ENCODE results near the gene AMBRA1. TPM values are rescaled to one million over a fixed set of nuclear protein-coding genes. Genes with fewer than 3 reads are reported as not detected.

The AMBRA1 gene
- polyA plus RNA-seq, 1 of the 3 experiments (the other 2 are of a cell fraction): 10.4 TPM

- Histone ChIP-seq H3K9me2 (no peaks in the 10 kb centered on the region), H3K27ac (ENCODE audit: low read depth in 2 of 2, low read length in 1 of 2) (no peak overlapping the region), H3K9me3 (no peaks in the 10 kb centered on the region), H3K4me2 (no peak overlapping the region), H3K4me1 (ENCODE audit: control insufficient read depth in 1 of 2, insufficient read depth in 2 of 2, low read depth in 1 of 2, low read length in 1 of 2) (peaks cover 6 to 32% of the 10 kb centered on the region in 2 experiments; a peak in 2 of 4 replicates), H3K4me3 (ENCODE audit: low read depth in 2 of 2, low read length in 1 of 2) (no peak overlapping the region), H3K79me2 (ENCODE audit: insufficient read depth) (no peaks in the 10 kb centered on the region; the same call in 1 of the 2 replicates), H2AFZ (ENCODE audit: low read depth) (no peak overlapping the region), H3K9ac (no peak overlapping the region), H3F3A (replicated peaks; ENCODE audit: insufficient read depth) (peaks cover 11% of the 10 kb centered on the region), H4K20me1 (ENCODE audit: insufficient read depth) (0 out of 2 replicates have a peak, but pooled peaks cover 8% of the 10 kb centered on the region), H3K36me3 (replicated peaks in 1 of 2; ENCODE audit: control insufficient read depth in 1 of 2, insufficient read depth in 2 of 2, low read length in 1 of 2) (peaks cover 0 to 8% of the 10 kb centered on the region in 2 experiments), H3K27me3 (ENCODE audit: insufficient read depth) (peaks cover 15% of the 10 kb centered on the region)
- CTCF ChIA-PET: interaction anchor here (0.7 to 7.6 kb wide), 14 partner anchors 14 to 231 kb away, joined by 3 to 204 read pairs (median 20); partner anchors contain the start of genes ATG13 and DGKZ
- DNase-seq: no peak
- 76% methylated on average over 5 of the region's 5 CpGs for WGBS (ENCODE audit: low lambda C conversion rate)
- POLR2A ChIA-PET: no interaction called here
- no peak for TF ChIP-seq TCF12 (IDR thresholded peaks at IDR 0.05)
Observed at GRCh38 chr11:46387456-46387855, 206.4 kb downstream of the AMBRA1 start.

- H3K9ac ChIP-seq: no peak overlapping the region
- 72% methylated on average over 3 of the region's 4 CpGs for WGBS (ENCODE audit: low lambda C conversion rate)
- peaks cover 0 to 8% of the 10 kb centered on the region in 2 experiments for H3K36me3 ChIP-seq (replicated peaks in 1 of 2; ENCODE audit: control insufficient read depth in 1 of 2, insufficient read depth in 2 of 2, low read length in 1 of 2)
- H3K4me2 ChIP-seq: no peak overlapping the region
- H3K4me1 ChIP-seq (ENCODE audit: control insufficient read depth in 1 of 2, insufficient read depth in 2 of 2, low read depth in 1 of 2, low read length in 1 of 2): peaks cover 6 to 30% of the 10 kb centered on the region in 2 experiments; a peak in 2 of 4 replicates
- no peak overlapping the region for H3K4me3 ChIP-seq (ENCODE audit: low read depth in 2 of 2, low read length in 1 of 2)
- no peak for DNase-seq
- CTCF ChIA-PET: interaction anchor here (1.0 to 7.6 kb wide), 6 partner anchors 19 to 162 kb away, joined by 5 to 204 read pairs (median 51); partner anchors contain the start of gene DGKZ
- H3F3A ChIP-seq (replicated peaks; ENCODE audit: insufficient read depth): peaks cover 11% of the 10 kb centered on the region
- TF ChIP-seq MXI1 (IDR thresholded peaks at IDR 0.05; ENCODE audit: low read depth, low read length): no peak
- no peak for TF ChIP-seq FOSL2 (IDR thresholded peaks at IDR 0.05; ENCODE audit: borderline replicate concordance, low read depth)
- TF ChIP-seq POLR2AphosphoS5 (IDR thresholded peaks at IDR 0.05; ENCODE audit: low read depth, low read length): no peak
- TF ChIP-seq ELF1 (IDR thresholded peaks at IDR 0.05): no peak
- TF ChIP-seq YY1 (IDR thresholded peaks at IDR 0.05; ENCODE audit: low read depth): no peak
- TF ChIP-seq FOXJ3 (CRISPR knock-in tag; IDR thresholded peaks at IDR 0.05): no peak
- TF ChIP-seq TEAD4 (IDR thresholded peaks at IDR 0.05; ENCODE audit: borderline replicate concordance, insufficient read depth): no peak
- TF ChIP-seq MAX (IDR thresholded peaks at IDR 0.05; ENCODE audit: low read depth): no peak
- TF ChIP-seq EP300 (IDR thresholded peaks at IDR 0.05; ENCODE audit: borderline replicate concordance in 1 of 2, low read depth in 1 of 2, low read length in 1 of 2): no peak
- TF ChIP-seq CHD2 (IDR thresholded peaks at IDR 0.05; ENCODE audit: low read length, partially characterized antibody): no peak
- TF ChIP-seq NFIC (IDR thresholded peaks at IDR 0.05; ENCODE audit: borderline replicate concordance): no peak
- no peak for TF ChIP-seq RXRA (IDR thresholded peaks at IDR 0.05; ENCODE audit: borderline replicate concordance, low read depth)
- no peak for TF ChIP-seq SMC3 (IDR thresholded peaks at IDR 0.05; ENCODE audit: low read depth, low read length)
- TF ChIP-seq PBX3 (IDR thresholded peaks at IDR 0.05): no peak
- TF ChIP-seq SIN3A (IDR thresholded peaks at IDR 0.05; ENCODE audit: borderline replicate concordance, low read depth, low read length): no peak
- no peak for TF ChIP-seq GABPA (IDR thresholded peaks at IDR 0.05; ENCODE audit: low read depth)
- 0 out of 2 replicates have a peak, but pooled peaks cover 8% of the 10 kb centered on the region for H4K20me1 ChIP-seq (ENCODE audit: insufficient read depth)
- H3K9me3 ChIP-seq: no peaks in the 10 kb centered on the region
- peaks cover 15% of the 10 kb centered on the region for H3K27me3 ChIP-seq (ENCODE audit: insufficient read depth)
- POLR2A ChIA-PET: no interaction called here
- H2AFZ ChIP-seq (ENCODE audit: low read depth): no peak overlapping the region
- H3K79me2 ChIP-seq (ENCODE audit: insufficient read depth): no peaks in the 10 kb centered on the region; the same call in 1 of the 2 replicates
- no peak overlapping the region for H3K27ac ChIP-seq (ENCODE audit: low read depth in 2 of 2, low read length in 1 of 2)
- H3K9me2 ChIP-seq: no peaks in the 10 kb centered on the region
Observed at GRCh38 chr11:46386674-46387073, 207.1 kb downstream of the AMBRA1 start.
